Activated CD8-positive, alpha-beta memory T cell treated with anti-CD3 and anti-CD28 coated beads for 24 hours (primary cell): ENCODE results near the gene SAMD11.
A peak's percentile ranks its signal among the peaks of the same experiment; 100 is the strongest.
"Not testable (repeated sequence)": the region's sequence is repeated elsewhere in the genome, so short reads cannot be mapped to it uniquely, and the experiment has no call there.

ENCODE experiments used
- DNase-seq: peaks from one replicate; pipeline ENCODE4 v3.0.0-alpha.2; 2020

Gene SAMD11

DNA sequence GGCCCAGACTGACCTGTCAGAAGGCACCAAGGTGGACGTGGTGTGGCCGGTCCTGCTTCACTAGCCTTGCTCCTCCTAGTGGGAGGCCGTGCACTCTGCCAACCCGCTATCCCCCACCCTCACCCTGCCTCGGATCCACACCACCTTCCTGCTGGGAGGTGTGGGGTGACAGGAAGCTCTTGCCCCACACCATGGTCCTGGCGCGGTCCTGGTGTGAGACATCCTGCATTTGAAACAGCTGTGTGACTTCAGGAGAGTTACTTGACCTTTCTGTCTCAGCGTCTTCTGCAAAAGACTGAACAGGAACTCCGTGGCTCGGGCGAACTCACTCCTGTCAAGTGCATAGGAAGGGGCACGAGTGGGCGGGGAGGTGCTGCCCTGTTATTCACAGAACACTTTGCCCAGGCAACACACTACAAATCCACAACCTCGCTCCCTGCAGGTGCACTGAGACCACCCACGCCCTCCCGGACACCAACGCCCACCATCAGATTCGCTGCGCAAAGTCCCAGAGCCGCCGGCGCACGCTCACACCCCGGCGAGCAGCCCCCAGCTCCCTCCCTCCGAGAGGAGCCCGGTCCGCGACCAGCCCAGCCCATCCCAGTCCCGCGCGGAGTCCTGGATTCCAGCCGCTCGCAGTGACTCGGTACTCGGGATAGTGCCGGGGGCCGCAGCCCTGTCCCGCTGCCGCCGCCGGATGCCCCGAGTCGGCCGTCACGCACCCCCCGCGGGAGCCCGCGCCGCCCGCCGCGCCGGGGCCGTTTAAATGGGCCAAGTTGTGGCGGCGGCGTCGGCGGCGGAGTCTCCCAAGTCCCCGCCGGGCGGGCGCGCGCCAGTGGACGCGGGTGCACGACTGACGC, at the start of gene SAMD11:
SAMD11 (plus strand) TSS at position 793 of the 860 bp plus-strand sequence. CDS start 509 bp downstream, outside the sequence.
- DNase-seq, result peak; percentile 83

- DNase-seq, result not testable (repeated sequence)
Measured at GRCh38 chr1:876428-877208, 47.1 kb upstream of the SAMD11 start.

- DNase-seq, result not testable (repeated sequence)
Measured at GRCh38 chr1:877209-877986, 46.3 kb upstream of the SAMD11 start.

DNA sequence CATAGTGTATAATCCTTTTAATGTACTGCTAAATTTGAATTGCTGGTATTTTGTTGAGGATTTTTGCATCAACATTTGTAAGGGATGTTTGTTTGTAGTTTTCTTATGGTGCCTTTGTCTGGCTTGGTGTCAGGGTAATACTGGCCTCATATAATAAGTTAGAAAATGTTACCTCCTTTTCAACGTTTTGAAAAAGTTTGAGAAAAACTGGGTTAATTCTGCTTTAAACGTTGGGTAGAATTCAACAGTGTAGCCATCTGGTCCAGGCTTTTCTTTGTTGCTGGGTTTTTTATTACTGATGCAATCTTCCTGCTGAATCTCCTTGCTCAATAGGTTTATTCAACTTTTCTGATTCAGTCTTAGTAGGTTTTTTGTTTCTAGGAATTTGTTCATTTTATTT, 43.2 kb upstream of the SAMD11 start:
- DNase-seq, result not testable (repeated sequence)

DNA sequence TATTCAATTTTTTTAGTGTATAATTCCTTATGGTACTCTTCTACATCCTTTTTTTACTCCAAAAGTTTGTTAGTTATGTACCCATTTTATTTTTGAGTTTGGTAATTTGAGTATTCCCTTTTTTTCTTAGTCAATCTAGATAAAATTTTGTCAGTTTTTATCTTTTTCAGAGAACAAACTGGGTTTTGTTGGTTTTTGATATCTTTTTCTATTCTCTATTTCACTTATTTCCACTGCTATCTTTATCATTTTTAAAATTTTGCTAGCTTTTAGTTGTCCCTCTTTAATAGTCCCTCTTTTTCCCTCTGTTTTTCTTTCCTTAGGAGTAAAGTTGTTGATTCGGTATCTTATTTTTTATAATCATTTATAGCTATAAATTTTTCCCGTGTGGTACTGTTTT, 42.8 kb upstream of the SAMD11 start:
- DNase-seq, result not testable (repeated sequence)

DNA sequence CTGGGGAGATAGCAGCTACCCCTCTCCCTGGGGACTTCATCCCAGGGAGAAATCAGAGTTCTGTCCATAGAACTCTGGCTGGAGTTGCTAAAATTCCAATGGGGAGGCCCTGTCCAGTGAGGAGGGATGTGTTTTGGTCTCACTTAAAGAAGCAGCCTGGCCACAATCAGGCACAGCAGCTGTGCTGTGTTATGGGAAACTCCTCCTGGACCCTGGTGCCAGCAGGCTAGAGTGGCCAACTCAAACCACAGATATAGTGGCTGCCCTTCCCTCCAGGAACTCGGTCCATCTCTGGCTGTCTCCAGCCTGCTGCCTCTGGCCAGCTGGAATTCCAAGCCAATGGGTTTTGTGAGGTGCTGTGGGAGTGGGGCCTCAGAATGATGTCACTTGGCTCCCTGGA, 37.4 kb upstream of the SAMD11 start:
- no peak for DNase-seq

DNA sequence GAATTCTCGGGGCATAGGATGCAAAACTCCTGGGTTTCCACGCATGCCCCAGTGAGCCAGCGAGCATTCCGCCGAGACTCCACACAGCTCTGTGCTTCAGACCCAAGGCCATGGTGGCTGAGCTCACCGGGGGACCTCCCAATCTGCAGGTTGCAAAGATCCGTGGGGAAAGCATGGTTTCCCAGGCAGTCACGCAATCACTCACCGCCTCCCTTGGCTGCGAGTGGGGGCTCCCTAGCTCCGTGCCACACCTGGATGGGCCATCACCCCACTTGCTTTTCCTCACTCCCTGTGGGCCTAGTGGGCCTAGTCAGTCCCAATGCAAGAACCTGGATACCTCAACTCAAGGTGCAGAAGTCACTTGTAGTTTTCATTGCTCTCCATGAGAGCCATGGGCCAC, 37.0 kb upstream of the SAMD11 start:
- no peak for DNase-seq

DNA sequence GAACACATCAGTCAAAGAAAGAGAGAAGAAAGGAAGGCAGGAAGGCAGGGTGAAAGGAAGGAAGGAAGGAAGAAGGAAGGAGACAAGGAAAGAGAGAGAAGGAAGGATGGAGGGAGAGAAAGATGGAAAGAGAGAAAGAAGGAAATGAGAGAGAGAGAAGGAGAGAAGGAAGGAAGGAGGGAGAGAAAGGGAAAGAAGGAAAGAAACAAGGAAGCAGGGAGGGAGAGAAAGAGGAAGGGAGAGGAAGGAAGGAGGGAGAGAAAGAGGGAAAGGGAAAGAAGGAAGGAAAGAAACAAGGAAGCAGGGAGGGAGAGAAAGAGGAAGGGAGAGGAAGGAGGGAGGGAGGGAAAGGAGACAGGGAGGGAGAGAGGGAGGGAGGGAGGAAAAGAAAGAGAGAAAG, 35.4 kb upstream of the SAMD11 start:
- DNase-seq, result no peak

GRCh38 chr1:889774-890173, 33.9 kb upstream of the SAMD11 start:
- DNase-seq, result not testable (repeated sequence)

- DNase-seq, result not testable (repeated sequence)
Measured at GRCh38 chr1:890234-890633, 33.5 kb upstream of the SAMD11 start.

DNA sequence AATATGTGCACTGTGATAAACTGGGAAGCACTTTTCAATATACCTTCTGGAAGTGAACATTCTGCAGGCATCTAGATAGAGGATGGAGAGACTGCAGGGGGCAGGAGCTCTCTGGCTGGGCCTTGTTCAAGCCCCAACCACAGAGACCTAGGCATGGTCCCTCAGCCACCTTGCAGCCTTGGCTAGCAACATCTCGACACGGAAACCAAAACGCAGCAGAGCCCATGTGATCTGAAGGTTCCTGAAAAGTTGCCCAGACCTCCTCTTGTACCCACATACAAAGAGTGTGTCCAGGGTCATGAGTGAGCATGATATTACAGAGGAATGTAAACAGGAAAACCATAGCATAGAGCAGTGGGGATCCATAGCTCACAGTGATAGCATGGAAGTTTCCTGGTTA, 33.1 kb upstream of the SAMD11 start:
- DNase-seq, result no peak

DNA sequence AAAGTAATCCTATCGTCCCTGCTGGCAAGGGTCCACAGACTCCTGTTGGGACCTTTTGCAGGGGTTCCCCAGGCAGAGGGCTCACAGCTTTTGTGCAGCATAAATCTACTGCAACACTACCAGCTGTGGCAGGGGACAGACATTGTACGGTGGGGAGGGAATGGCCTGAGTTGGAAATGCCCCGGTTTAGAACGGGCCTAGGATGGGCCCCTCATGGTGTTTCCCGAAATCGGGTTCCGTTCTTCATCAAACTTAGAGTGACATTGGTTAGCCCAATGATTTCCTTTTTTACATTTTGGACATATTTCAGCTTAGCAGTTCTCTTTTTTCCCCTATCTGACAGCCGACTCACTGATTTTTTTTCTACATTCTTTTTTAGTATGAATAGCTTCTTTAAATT, 26.5 kb upstream of the SAMD11 start:
- no peak for DNase-seq

DNA sequence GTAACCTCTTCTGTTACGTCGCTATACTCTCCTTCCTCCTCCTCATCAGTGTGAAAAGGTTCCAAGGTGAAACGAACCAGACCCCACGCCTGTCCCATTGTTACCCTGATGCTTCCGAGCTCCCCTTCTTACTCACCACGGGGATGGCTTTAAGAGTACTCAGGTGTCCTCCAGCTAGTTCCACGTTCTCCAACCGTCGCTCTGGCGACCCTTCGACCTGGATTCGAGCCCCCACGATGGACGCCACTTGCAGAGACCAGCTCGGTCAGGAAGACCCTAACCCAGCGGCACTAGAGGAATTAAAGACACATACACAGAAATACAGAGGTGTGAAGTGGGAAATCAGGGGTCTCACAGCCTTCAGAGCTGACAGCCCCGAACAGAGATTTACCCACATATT, 25.8 kb upstream of the SAMD11 start:
- DNase-seq, result not testable (repeated sequence)

DNA sequence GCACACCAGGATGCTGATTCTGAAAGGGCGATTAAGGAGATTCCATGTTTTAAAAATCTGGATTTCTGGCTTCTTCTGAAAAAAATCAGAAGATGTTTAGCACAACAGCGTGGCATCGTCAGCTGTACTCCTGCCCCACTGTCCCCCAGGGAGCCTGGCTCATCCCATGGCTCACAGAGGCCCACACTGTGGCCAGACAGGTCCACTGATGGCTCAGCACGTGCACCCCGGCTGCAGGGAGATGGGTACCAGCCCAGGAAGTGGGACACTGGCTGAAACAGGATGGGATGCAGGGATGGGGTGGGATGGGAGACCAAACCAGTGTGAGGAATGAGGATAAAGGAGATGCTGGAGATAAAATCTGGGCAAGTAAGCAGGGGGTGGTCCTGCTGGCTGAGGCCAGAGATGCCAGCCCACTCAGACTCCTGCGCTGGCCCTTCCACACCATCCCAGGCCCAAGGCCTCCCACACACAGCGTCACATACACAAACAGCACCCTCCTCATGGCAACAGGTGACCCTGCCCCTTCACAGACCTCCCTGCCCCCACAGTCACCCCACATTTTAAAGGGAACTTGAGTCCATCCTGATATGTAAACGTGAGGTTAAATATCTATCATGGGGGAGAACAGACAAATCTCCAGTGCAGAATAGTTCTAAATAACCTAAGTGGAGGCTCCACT, 23.9 kb upstream of the SAMD11 start:
- DNase-seq, result peak; percentile 55

DNA sequence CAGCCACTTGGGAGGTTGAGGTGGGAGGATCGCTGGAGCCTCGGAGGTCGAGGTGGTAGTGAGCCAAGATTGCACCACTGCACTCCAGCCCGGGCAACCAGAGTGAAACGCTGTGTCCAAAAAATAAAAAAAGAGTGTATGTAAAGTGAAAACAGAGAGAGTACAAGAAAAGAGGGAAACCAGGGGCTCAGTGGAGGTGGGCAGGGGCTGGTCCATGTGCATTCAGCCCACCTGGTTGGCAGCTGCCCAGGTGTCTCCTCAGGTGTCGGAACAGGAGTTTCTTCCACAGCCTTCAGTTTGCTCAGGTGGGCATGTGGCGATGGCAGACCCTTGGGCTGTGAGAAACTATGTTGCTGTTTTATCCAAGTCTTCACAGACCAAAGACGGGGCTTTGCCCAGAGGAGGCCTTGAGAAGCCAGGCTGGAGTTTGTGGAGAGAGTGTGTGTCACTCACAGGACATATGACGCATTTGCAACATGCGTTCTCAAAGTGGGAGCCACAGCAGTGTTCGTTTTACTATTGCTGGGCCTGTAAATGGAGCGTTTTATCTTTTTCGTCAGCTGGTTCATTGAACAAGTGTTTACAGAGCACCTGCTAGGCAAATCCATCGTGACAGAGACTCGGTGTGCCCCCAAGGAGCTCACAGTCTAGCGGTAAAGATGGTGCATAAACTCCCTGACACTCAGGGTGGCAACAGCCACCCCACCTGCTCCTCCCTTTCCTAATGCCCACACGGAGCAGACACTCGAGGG, 22.4 kb upstream of the SAMD11 start:
- DNase-seq, result no peak

GRCh38 chr1:902802-903201, 20.9 kb upstream of the SAMD11 start:
- no peak for DNase-seq

DNA sequence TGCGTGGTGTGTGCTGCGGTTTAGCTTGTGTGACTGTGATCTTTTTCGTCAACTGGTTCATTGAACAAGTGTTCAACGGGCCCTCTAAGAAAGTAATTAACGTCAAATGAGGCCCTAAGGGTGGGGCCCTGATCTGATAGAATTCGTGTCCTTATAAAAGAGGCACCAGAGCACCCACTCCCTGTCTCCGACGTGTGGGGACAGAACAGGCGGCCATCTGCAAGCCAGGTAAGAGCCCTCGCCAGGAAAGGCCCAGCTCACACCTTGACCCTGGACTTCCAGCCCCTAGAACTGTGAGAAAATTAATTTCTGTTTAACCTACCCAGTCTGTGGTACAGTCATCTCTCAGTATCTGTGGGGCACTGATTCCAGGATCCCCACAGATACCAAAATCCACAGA, 20.4 kb upstream of the SAMD11 start:
- DNase-seq, result no peak

DNA sequence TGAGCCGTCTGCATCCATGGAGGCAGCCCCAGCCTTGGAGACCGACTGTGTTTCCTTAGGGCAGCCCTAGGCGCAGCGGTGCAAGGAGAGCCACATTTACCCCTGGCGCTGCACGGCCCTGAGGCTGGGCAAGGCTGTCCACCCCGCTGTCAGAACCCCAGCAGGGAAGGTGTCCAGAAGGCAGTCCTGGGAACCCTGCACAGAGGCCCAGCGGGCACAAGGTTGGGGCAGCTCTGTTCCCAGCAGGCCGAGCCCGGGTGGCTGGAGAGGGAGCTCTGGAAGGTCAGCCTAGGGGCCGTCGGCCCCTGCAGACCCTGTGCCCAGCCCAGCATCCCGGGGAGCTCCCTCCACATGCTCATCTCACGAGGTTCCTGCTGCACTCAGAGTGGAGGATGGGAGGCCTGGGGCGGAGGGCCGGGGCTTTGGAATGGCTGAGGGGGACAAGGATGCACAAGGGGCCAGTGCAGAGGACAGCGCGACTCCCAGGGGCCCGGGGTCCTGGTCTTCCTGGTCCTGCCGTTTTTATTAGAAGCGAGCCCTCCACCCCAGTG, 19.9 kb upstream of the SAMD11 start:
- peak; percentile 59 for DNase-seq

DNA sequence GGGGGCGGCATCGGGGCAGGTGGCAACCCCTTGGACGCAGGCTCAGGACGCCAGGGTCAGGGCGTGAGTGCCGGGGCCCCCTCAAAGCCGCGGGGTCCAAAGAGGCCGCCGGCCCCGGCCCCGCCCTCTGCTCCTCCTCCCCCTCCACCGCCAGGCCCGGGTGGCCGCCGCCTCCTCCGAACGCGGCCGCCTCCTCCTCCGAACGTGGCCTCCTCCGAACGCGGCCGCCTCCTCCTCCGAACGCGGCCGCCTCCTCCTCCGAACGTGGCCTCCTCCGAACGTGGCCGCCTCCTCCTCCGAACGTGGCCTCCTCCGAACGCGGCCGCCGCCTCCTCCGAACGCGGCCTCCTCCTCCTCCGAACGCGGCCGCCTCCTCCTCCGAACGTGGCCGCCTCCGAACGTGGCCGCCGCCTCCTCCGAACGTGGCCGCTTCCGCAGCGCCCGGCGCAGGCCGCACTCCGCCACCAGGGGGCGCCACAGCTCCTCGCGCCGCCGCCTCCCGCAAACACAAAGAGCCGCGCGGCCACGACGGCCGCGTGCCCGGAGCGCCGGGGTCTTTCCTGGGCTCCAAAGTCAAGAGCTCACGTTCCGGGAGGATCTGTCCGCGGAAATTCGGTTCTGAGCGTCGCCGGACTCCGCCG, 19.3 kb upstream of the SAMD11 start:
- peak; percentile 95 for DNase-seq

DNA sequence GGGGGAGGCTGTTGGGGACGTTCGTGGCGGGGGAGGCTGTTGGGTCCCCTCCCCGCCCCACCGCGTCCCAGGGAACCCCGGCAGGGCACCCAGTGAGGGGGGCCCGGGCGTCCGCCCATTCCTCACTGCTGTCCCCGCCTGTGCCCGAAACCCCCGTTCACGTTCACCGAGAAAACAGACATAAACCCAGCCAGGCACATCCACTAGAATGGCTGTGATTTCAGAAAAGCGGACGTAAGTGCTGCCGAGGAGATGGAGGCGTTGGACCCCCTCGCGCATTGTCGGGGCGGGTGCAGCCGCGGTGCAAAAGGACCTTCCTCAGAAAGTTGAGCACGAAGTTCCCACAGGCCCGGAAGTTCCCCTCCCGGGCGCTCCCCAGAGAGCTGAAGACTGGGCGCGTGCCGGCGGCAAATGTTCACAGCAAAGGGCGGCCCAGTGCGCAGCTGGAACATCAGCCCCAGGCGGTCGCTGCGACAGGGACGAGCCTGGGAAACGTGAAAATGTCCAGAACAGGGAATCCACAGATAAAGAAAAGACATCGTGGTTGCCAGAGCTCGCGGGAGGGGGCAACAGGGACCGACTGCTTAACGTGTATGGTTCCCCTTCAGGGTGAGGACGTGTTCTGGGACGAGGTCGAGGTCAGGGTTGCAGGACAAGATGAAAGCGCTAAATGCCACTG, 18.5 kb upstream of the SAMD11 start:
- peak; percentile 69 for DNase-seq
